Suprapubic skin (tissue), 3 donors: ENCODE data around the gene PCSK5.

ENCODE experiments used
- POLR2A ChIP-seq, 2 donors: fragments of 450-650 bp; IDR thresholded peaks; one replicate each; pipeline ENCODE4 v1.6.1; 2017; ENCODE audit warnings: antibody characterized with exemption in 2 of 2, mild to moderate bottlenecking in 2 of 2, moderate library complexity in 2 of 2
- TF ChIP-seq, protein P1 (sequence below), 2 donors: fragments of 200-600 bp in 1 of 2; fragments of 450-650 bp in 1 of 2; sonication (generic) in 1 of 2; IDR thresholded peaks; one replicate each; pipeline ENCODE4 v1.5.1; 2016 to 2019; ENCODE audit warnings: antibody characterized with exemption in 2 of 2, mild to moderate bottlenecking in 1 of 2, moderate library complexity in 1 of 2

DNA sequence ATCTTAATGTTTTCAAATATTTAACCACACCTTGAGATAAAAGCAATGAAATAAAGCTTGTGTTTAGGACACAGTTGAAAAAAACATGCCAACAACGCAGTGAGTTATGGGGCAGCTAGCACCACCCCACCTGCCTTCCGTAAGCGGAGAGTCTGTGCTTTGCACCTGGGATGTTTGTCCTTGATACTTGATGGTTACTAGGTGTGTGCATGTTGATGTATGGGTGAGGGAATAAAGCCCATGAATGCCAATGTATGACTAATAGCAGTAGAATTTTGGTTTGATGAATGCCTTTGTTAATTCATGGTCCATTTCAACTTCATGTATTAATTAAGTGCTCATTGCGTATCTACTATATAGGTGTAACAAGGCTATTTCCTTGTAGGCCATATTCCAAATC is 74.0 kb downstream of the PCSK5 start:
- TF ChIP-seq, protein P1, sequence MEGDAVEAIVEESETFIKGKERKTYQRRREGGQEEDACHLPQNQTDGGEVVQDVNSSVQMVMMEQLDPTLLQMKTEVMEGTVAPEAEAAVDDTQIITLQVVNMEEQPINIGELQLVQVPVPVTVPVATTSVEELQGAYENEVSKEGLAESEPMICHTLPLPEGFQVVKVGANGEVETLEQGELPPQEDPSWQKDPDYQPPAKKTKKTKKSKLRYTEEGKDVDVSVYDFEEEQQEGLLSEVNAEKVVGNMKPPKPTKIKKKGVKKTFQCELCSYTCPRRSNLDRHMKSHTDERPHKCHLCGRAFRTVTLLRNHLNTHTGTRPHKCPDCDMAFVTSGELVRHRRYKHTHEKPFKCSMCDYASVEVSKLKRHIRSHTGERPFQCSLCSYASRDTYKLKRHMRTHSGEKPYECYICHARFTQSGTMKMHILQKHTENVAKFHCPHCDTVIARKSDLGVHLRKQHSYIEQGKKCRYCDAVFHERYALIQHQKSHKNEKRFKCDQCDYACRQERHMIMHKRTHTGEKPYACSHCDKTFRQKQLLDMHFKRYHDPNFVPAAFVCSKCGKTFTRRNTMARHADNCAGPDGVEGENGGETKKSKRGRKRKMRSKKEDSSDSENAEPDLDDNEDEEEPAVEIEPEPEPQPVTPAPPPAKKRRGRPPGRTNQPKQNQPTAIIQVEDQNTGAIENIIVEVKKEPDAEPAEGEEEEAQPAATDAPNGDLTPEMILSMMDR (IDR thresholded peaks at IDR 0.05), result no peak
- no peak for TF ChIP-seq POLR2A (IDR thresholded peaks at IDR 0.05)
